Measurements from ENCODE around the gene CD302. TPM values are rescaled to one million over a fixed set of nuclear protein-coding genes. Genes with fewer than 3 reads are reported as not detected.

CD302 gene
- total and polyA plus RNA-seq, 2 donors (not counting 1 experiment from before 2014, with no cell fraction given), result 0.72 to 1.5 TPM

- 100% methylated on average over 2 of the region's 3 CpGs for WGBS (ENCODE audit: insufficient coverage)
- POLR2A ChIA-PET, result no interaction called here
Measured at GRCh38 chr2:159773886-159774285, 24.1 kb downstream of the CD302 start.

GRCh38 chr2:159773426-159773825 lies 24.6 kb downstream of the CD302 start:
- Histone ChIP-seq H2AFZ (ENCODE audit: insufficient read depth, low read depth, low read length, poor library complexity, severe bottlenecking) (no peak overlapping the region), H3K9ac (ENCODE audit: low read length) (no peak overlapping the region), H4K20me1 (ENCODE audit: control insufficient read depth, insufficient read depth, low read length, poor library complexity, severe bottlenecking) (no peaks in the 10 kb centered on the region), H3K79me2 (ENCODE audit: control insufficient read depth, insufficient read depth, low read length) (no peaks in the 10 kb centered on the region), H3K36me3 (replicated peaks in 1 of 2; ENCODE audit: control extremely low read depth in 1 of 2, control insufficient read depth in 1 of 2, extremely low read depth in 1 of 2, insufficient read depth in 2 of 2, low read length in 1 of 2) (peaks cover 1 to 6% of the 10 kb centered on the region in 2 experiments), H3K4me1 (ENCODE audit: control insufficient read depth in 2 of 2, insufficient read depth in 2 of 2, low read length in 2 of 2) (no peaks in the 10 kb centered on the region), H3K4me2 (replicated peaks; ENCODE audit: low read depth, low read length, poor library complexity, severe bottlenecking) (no peak overlapping the region), H3K4me3 (ENCODE audit: control extremely low read depth in 1 of 5, extremely low read depth in 1 of 5, insufficient read depth in 1 of 5, low read depth in 2 of 5, low read length in 4 of 5) (no peak overlapping the region), H3K27ac (ENCODE audit: low read length in 2 of 2) (no peak overlapping the region), H3K27me3 (replicated peaks in 1 of 4; ENCODE audit: control extremely low read depth in 1 of 4, control insufficient read depth in 3 of 4, insufficient read depth in 4 of 4, low read length in 3 of 4) (no peaks in the 10 kb centered on the region), H3K9me3 (ENCODE audit: control extremely low read depth in 1 of 3, control insufficient read depth in 2 of 3, insufficient read depth in 1 of 3, low read length in 2 of 3) (no peaks in the 10 kb centered on the region)
- ChIA-PET CTCF (interaction anchor here (1.5 kb wide), 1 partner anchor 35 kb away, joined by 3 read pairs; no protein-coding TSS in a partner anchor), POLR2A (no interaction called here)
- Mint-ChIP-seq H3K9me3 (ENCODE audit: insufficient read depth) (no peaks in the 10 kb centered on the region), H3K4me3 (no peak overlapping the region), H3K27me3 (no peaks in the 10 kb centered on the region), H3K27ac (no peak overlapping the region), H3K4me1 (no peaks in the 10 kb centered on the region)
- ATAC-seq (ENCODE audit: low read depth) (no peak), DNase-seq (no peak)
- no peak for TF ChIP-seq CTCF (IDR thresholded peaks at IDR 0.05)
- no CpG with 5 or more reads among the region's 3 CpGs for WGBS (ENCODE audit: insufficient coverage)
- intact Hi-C loops (cut with micrococcal nuclease), result no loop called here

More at GRCh38 chr2:159773886-159774285, 24.1 kb downstream of the CD302 start:
- no peaks in the 10 kb centered on the region for H3K27me3 Mint-ChIP-seq
- TF ChIP-seq EZH2 (IDR thresholded peaks at IDR 0.05; ENCODE audit: borderline replicate concordance, insufficient read depth, low read depth, low read length, poor library complexity, severe bottlenecking), result no peak
- no peak for TF ChIP-seq CTCF (IDR thresholded peaks at IDR 0.05)
- Histone ChIP-seq H2AFZ (ENCODE audit: insufficient read depth, low read depth, low read length, poor library complexity, severe bottlenecking) (no peak overlapping the region), H4K20me1 (ENCODE audit: control insufficient read depth, insufficient read depth, low read length, poor library complexity, severe bottlenecking) (no peaks in the 10 kb centered on the region), H3K79me2 (ENCODE audit: control insufficient read depth, insufficient read depth, low read length) (no peaks in the 10 kb centered on the region), H3K4me1 (ENCODE audit: control insufficient read depth in 2 of 2, insufficient read depth in 2 of 2, low read length in 2 of 2) (no peaks in the 10 kb centered on the region), H3K9me3 (ENCODE audit: control extremely low read depth in 1 of 3, control insufficient read depth in 2 of 3, insufficient read depth in 1 of 3, low read length in 2 of 3) (no peaks in the 10 kb centered on the region), H3K4me3 (ENCODE audit: control extremely low read depth in 1 of 5, extremely low read depth in 1 of 5, insufficient read depth in 1 of 5, low read depth in 2 of 5, low read length in 4 of 5) (no peak overlapping the region), H3K27ac (ENCODE audit: low read length in 2 of 2) (no peak overlapping the region), H3K9ac (ENCODE audit: low read length) (no peak overlapping the region), H3K4me2 (replicated peaks; ENCODE audit: low read depth, low read length, poor library complexity, severe bottlenecking) (no peak overlapping the region), H3K36me3 (replicated peaks in 1 of 2; ENCODE audit: control extremely low read depth in 1 of 2, control insufficient read depth in 1 of 2, extremely low read depth in 1 of 2, insufficient read depth in 2 of 2, low read length in 1 of 2) (peaks cover 0 to 5% of the 10 kb centered on the region in 2 experiments), H3K27me3 (replicated peaks in 1 of 4; ENCODE audit: control extremely low read depth in 1 of 4, control insufficient read depth in 3 of 4, insufficient read depth in 4 of 4, low read length in 3 of 4) (no peaks in the 10 kb centered on the region)
- ATAC-seq (ENCODE audit: low read depth) (no peak), DNase-seq (no peak)
- H3K4me3 Mint-ChIP-seq, result no peak overlapping the region
- CTCF ChIA-PET, result interaction anchor here (1.5 kb wide), 1 partner anchor 34 kb away, joined by 3 read pairs; no protein-coding TSS in a partner anchor
- intact Hi-C loops (cut with micrococcal nuclease), result no loop called here
- H3K9me3 Mint-ChIP-seq (ENCODE audit: insufficient read depth), result no peaks in the 10 kb centered on the region
- no peaks in the 10 kb centered on the region for H3K4me1 Mint-ChIP-seq
- no peak overlapping the region for H3K27ac Mint-ChIP-seq
